ENCODE data around the gene CTLA4. TPM values are rescaled to one million over a fixed set of nuclear protein-coding genes. Genes with fewer than 3 reads are reported as not detected.

The CTLA4 gene
- polyA plus RNA-seq, 4 donors: 0.08 to 0.21 TPM; not detected in 2

DNA sequence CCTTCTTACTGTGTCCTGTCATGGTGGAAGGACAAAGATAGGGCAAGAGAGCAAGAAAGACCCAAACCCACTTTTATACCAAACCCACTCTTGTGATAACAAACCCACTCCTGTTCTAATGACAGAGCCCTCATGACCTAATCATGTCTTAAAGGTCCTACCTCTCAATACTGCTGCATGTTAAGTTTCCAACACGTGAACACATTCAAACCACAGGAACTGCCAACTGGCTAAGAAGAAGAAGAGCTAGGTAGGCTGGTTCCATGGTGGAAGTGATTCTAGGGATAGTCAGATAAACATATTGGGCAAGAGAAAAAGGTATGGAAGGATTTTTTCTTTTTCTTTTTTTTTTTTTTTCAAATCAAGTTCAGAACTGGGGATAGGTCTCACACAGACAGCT, 22.0 kb downstream of the CTLA4 start:
- no peak for DNase-seq (ENCODE audit: low read depth in 4 of 4, low spot score in 3 of 4)

DNA sequence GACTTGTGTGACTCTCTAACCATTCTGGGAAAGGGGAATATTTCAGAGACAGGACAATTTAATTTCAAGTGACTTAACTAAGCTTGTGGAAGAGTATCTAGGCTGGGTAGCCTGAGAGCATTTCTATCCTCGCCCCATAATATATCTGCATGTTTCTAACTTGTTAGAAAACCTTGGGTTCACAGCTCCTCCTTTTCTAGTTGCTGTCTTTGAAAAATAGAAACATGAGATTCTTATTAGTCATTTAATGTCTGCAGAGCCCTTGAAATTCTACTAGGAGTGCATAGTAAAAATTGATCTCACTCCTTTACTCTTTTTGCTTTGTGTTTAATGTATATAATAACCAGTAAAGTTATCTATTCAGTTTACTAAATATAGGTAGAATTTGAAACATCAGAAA, 22.4 kb downstream of the CTLA4 start:
- DNase-seq (ENCODE audit: low read depth in 4 of 4, low spot score in 3 of 4): no peak

DNA sequence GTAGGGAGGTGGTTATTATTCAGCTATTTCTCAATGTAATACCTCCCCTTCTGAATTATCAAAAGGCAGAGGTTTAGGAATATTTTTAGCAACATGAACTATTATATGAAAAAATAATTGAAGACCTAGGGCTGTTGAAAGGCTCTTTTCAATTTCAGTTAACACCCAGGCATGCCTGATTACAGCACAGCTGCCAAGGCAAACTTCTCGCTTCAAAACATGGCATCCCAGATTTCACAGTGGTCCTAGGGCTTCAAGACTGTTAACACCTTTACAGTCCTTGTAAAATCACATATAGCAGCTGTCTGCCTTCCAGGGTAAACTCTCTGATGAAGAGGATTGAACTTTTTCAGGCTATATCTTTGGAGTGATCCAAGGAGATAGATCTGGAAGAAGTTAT, 23.2 kb downstream of the CTLA4 start:
- DNase-seq (ENCODE audit: low read depth in 4 of 4, low spot score in 3 of 4): no peak

DNA sequence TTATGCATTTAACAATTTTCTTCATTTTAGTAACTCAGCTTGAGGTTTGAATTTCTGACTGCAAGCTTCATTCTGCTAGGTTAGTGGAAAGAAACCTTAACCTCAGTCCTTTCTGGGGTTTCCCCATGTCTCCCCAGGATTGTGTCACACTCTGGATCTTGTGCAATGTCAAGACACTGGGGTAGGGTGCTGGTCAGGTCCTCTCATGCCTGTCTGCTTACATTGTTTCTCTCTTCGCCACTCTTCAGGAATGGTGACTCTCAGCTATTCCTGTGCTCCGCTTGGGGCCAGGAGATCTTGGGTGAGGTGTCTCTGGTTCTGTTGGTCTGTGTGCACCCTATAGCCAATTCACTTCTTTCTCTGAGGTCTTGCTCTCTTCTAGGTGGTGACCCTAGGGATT, 23.9 kb downstream of the CTLA4 start:
- DNase-seq (ENCODE audit: low read depth in 4 of 4, low spot score in 3 of 4): no peak

DNA sequence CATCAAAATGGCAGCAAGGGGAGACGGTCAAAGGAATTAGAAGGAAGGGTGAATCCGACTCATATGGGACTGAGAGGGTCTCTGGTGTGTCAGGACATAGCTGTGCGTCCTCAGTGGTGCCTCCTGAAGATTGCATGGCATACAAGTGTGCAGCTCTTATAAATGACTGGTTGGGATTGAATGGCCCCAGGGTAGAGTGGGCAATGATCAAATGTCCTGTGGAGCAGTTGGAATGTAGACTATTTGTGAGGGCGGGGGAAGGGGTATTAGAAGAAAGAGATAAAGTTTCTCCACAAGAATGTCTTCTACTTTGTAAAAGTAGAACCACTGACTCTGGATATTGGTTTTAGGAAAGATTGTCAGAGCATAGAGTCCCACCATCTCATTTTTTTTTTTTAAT, 24.6 kb downstream of the CTLA4 start:
- DNase-seq (ENCODE audit: low read depth in 4 of 4, low spot score in 3 of 4): no peak

DNA sequence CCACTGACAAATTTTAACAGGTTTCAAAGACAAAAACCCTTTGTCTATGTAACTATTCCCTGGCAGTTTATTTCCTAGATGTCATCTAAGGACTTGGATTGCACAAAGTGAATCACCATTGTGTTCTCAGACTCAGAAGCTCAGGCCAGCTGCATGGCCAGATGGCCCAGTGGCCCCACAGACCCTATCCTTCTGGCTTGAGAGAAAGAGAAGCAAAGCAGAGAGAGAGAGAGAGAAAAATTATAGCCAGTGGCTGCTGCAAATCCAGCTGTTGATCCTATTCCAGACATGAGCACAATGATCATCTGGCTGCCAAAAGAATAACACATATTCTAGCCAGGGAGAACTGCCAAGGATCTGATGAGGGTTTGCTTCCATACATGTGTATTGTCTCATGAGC, 25.8 kb downstream of the CTLA4 start:
- DNase-seq (ENCODE audit: low read depth in 4 of 4, low spot score in 3 of 4): peak in 1 of 4 donors; percentile 14

DNA sequence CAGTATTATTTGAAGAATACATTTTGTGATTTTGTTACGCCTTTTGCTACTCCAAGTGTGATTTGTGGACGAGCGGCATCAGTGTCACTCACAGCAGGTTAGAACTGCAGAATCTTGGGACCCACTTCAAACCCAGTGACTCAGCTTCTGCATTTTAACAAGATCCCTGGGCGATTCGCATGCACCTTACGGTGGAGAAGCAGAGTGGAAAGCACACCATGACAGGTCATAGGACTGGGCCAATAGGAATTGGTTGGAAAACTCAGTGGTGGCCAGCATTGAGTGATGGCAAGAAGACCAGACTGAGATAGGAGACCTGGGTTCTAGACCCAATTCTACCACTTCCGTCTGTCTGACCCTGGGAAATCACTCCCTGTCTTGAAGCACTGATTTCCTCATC, 26.3 kb downstream of the CTLA4 start:
- no peak for DNase-seq (ENCODE audit: low read depth in 4 of 4, low spot score in 3 of 4)

DNA sequence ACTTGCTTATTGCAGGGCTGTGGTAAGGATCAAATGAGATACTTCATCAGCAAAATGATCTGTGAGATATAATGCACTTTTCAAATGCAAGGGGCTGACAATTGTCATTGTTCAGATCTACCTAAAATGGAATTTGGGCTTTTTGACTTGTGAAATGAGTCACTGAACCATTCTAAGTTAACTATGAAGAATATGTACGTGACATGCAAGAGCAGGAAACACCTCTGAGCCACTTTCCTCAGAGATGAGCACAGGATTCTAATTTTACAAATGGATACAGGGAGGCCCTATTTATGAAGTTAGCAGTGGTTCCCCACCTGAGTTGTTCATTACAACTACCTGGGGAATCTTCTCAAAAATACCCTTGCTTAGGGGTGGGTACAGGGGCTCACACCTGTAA, 26.7 kb downstream of the CTLA4 start:
- no peak for DNase-seq (ENCODE audit: low read depth in 4 of 4, low spot score in 3 of 4)

DNA sequence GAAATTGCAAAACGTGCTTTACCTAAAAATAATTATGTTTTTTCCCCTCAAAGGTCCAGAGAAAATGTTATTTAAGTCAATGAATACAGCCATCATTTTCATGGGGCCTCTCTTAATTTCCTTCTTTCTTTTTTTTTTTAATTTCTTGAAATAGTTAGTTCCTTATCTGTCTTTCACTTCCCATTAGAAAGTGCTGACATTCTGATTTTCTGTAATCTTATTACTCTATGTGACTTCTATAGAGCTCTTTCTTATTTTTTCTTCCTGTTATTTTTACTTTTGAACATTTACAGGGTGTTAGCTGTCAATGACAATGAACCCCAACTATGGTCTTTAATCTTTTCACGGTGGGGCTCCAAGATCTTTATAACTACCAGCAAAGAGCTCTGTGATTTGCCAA, 30.0 kb downstream of the CTLA4 start:
- no peak for DNase-seq (ENCODE audit: low read depth in 4 of 4, low spot score in 3 of 4)

DNA sequence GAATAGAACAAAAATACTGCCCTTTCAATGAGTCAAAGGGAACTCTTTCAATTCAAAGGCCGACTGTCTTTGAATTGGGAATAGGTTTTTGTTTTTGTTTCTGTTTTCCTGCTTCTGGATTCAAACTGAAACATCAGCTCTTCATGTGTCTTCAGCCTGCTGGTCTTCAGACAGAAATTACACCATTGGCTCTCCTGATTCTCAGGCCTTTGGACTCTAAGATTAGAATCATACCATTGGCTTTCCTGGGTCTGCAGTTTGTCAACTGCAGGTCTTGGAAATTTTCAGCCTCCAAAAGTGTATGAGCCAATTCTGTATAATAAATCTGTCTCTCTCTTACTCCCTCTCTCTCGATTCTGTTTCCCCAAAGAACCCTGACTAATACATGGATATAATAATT, 31.1 kb downstream of the CTLA4 start:
- DNase-seq (ENCODE audit: low read depth in 4 of 4, low spot score in 3 of 4): no peak

DNA sequence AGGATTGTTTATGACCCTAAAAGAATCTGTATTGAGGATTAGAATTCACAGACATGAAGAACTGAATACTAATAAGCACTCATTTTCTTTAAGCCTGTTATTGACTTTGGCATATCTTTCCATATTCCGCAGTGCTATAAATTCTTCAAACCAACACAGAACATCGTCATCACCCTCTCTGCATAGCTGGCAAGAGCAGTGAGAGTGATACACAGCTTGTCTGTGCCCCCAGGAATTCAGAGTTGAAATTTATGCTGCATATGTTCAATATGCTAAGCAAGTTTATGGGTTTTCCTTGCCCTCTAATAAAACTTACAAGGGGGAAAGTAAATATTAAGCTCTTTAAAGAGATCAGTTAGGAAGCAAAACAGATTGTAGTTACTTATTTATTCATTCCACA, 32.7 kb downstream of the CTLA4 start:
- peak in 2 of 4 donors; percentile 12 to 22 for DNase-seq (ENCODE audit: low read depth in 4 of 4, low spot score in 3 of 4)

DNA sequence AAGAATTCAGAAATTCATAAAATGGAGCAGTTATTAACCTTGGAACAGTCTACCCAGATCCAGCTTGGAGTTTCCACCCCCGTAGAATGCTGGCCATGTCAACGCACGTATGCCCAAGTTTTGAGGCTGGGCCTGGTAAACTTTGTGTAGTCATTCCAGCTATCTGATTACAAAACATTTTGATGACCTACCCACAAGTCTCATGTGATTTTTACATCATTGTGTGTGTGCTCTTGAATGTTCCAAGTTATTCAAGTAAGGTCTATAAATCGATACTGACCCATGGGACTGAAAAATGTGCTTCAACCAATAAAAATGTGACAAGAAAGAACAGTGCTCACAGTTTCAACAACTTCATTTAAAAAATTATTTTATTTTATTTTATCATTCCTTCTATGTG, 36.5 kb downstream of the CTLA4 start:
- DNase-seq (ENCODE audit: low read depth in 4 of 4, low spot score in 3 of 4): no peak

DNA sequence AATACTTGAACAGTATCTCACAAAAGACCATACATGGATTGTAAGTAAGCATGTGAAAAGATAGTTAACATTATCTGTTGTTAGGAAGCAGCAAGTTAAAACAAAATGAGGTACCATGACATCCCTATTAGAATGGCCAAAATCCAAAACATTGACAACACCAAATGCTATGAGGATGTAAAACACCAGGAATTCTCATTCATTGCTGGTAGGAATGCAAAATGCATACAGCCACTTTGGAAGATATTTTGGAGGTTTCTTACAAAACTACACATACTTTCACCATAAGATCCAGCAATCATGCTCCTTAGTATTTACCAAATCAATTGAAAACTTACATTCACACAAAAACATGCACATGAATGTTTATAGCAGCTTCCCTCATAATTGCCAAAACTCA, 38.1 kb downstream of the CTLA4 start:
- DNase-seq (ENCODE audit: low read depth in 4 of 4, low spot score in 3 of 4): no peak

DNA sequence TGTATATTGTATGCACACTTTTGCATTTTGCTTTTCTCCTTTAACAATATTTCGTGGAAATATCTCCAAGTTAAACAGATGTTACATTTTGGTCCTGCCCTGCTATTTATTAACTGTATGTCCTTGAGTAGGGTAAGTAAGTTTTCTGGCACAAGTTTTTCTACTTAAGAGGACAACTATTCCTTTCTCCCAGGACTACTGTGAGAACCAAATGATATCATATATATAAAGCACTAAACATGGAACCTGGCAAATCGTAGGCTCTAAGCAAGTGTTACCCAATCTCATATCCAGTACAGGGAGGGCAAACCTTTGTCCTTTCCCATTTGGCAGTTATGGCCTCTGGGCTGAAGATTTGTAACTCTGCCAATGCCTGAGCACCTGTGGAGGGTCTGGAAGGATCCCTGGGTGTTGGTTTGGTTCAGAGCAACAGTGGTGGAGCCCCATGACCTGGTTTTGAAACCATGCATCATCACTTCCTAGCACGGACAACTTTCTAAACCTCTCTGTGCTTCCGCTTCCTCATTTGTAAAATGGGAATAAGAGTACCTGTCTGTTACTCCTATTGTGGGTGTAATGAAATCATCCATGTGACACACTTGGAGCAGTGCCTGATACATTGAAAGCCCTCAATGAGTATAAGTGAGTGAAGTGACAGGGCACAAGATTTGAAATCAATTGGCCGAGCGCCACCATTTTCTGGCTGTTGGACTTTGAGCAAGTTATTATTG, 40.7 kb downstream of the CTLA4 start:
- no peak for DNase-seq (ENCODE audit: low read depth in 4 of 4, low spot score in 3 of 4)

DNA sequence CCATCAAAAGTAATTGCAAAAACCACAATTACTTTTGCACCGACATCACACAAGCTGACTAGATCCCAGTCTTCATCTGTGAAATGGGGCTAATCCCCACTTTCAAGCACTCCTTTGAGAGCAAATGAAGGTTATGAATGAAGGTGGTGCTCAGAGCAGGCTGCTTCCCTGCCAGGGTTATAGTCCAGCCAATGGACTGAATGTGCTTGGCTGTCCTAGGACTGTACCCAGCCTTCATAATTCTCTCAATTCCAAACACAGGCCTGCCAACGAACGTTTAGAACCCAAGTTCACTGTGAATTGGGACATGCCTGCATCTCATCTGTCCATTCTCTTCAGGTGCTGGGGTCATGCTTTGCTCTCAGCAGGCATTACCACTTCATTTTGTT, 41.2 kb downstream of the CTLA4 start:
- DNase-seq (ENCODE audit: low read depth in 4 of 4, low spot score in 3 of 4): no peak

DNA sequence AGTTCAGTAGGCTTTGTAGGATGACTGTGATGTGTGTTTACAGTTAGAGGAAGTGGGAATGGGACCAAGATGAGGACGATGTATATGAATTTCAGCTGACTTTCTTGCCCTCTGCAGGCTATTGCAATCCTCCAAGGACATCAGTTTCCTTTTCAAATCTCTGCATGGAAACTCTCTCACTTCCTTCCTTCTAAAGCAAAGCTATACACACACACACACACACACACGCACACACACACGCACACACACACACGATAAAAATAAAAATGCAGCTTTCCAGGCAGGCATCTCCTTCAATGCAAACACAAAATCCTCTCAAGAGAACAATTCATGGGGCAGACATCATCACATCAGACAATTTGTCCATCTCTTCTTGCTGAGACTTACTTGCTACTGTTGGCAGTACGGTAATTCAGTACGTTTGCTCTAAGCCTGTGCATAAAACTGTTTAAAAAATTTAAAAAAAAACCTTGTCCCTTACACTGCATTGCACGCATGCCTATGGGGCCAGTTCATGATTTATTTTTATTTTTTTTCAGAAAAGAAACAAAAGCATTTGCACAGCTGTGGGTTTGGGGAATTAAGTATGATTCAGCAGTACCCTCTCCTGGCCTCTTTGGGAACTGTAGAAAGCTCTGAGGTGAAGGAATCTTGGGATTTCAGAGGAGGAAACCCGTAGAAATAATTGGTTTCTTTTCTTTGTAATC, 41.8 kb downstream of the CTLA4 start:
- peak in 3 of 4 donors; percentile 38 to 51 (median 44) for DNase-seq (ENCODE audit: low read depth in 4 of 4, low spot score in 3 of 4)

DNA sequence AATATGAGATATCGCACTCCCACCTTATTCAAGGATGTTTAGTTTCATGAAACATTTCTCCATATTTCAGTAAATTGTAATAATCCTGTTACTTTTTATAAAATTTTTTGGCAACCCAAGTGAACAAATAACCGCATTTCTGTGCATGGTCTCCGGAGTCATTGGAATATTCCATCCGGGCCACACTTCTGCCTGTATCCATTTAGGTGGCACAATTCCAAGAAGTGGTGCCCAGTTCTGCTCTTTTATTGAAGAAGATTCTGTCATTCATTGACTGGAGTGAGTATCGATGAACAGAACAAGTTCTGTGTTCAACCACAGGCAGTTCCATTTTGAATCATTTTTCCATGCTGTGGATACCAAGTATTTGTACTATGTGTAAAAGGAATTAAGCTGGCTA, 42.4 kb downstream of the CTLA4 start:
- DNase-seq (ENCODE audit: low read depth in 4 of 4, low spot score in 3 of 4): no peak

DNA sequence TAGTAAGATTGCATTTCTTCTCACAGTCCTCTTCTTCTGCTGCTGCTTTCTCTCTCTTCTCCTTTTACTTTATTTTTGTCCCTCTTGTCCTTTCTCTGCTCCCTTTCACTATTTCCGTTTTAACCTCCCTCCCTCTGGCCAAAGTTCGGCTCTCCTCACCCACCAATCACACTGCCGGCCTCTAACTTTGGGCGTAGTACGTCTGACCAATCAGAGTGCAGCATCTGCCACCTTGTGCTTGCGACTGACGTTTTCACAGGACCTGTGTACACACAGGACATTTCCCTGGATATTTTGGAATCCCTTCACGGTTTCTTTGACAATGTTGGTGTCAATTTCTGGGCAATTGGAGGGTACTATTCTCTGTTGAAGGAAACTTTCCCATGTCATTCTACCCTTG, 46.4 kb downstream of the CTLA4 start:
- no peak for DNase-seq (ENCODE audit: low read depth in 4 of 4, low spot score in 3 of 4)

DNA sequence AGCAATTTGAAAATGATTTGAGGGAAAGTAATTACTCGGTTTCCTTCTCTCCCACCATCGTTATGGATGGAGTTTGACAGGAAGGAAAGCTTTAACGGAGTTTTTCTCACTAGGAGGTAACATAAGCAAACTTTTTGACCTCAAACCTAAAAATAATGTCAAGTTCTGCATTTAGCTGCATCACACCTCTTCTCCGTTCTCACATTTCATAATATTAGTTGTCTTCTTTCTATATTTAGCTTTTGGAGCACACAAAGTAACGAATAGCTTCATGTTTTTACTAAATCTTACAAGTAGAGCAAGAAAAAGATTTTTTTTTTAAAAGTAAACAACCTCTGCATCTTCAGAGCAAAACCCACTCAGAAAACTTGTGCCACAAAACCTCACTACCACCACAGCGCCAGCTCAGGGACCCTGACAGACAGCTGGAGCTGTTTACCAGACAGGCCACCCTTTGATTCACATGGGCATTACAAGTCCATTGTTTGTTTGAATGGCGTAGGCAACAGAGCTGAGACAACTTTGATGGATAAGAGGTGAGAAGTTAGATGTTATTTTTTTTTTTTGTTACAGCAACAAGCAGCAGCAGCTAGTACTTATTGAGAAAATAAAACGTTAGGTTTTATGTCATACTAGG, 47.1 kb downstream of the CTLA4 start:
- DNase-seq (ENCODE audit: low read depth in 4 of 4, low spot score in 3 of 4): no peak

DNA sequence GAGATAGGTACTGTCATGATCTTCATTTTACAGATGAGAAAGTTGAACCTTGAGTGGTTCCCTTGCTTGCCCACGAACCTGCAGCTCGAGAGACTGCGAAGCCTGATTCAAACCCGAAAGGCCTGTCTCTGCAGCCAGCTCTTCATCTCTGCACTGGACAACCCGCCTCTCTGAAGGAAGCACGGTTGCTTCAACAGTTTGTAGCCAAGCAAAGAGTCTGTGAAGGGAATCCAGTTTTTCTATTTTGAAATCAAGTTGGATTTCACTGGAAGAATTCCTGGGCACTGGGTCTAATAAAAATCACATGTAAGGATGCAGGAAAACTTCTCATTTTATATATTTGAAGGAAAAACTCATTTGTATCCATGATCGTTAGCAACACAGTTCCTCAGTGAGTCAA, 47.7 kb downstream of the CTLA4 start:
- no peak for DNase-seq (ENCODE audit: low read depth in 4 of 4, low spot score in 3 of 4)

DNA sequence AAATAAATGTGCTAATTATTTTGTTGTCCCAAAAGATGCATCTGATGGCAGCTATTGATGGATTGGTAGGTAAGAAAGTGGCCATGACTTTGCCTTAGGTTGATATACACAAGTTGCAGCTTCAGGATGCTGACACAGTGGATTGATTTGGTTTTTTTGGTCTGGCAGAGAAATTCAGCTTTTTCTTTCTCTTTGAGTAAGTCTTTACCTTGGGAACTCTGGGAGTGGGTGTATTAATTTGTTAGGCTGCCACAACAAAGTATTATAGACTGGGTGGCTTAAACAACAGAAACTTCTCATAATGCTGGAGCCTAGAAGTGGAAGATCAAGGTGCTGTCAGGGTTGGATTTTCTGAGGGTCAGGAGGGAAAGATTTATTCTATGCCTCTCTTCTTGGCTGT, 49.2 kb downstream of the CTLA4 start:
- DNase-seq (ENCODE audit: low read depth in 4 of 4, low spot score in 3 of 4): no peak

DNA sequence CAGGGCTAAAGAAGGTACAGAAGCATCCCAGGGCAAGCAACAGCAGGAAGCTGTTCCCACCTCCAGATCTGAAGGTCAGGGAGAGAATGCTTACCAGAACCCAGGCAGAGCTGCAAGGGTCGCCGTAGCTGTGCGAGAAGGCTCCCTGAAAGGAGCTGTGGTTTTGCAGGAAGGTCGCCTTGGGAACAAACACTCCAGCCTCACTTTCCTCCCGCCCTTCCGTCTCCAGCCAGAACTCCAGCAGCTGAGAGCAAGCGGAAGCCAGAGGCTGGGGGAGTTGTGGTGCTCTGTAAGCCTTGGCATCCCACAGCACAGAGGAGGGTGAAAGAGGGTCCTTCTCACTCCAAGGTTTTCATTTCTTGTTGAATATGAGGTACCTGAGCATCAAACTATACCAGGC, 50.7 kb downstream of the CTLA4 start:
- DNase-seq (ENCODE audit: low read depth in 4 of 4, low spot score in 3 of 4): peak in 2 of 4 donors; percentile 22
